SK-N-SH treated with all-trans-retinoic acid at 6 μM for 48 hours (cell line): Measurements from ENCODE around the gene NRXN3.

Experiments used
- ATAC-seq: fragments of 200-7000 bp; cut with Tn5 transposase; 3 replicates; pipeline ENCODE4 v1.9.1; 2020; ENCODE audit warnings: mild to moderate bottlenecking, moderate library complexity
- ARNTL ChIP-seq: fragments of 450-650 bp; formaldehyde crosslinking; IDR thresholded peaks from 2 replicates; pipeline ENCODE4 v1.5.0; 2020; ENCODE audit warnings: low read depth, mild to moderate bottlenecking, moderate library complexity, borderline replicate concordance
- BACH2 ChIP-seq: fragments of 250-450 bp; sonication (Bioruptor Pico); IDR thresholded peaks from 2 replicates; pipeline ENCODE4 v1.9.0; 2021; ENCODE audit warnings: mild to moderate bottlenecking, borderline replicate concordance
- CREB5 ChIP-seq: fragments of 250-450 bp; sonication (Bioruptor Pico); IDR thresholded peaks from 2 replicates; pipeline ENCODE4 v1.5.1; 2020; ENCODE audit warnings: low read depth, mild to moderate bottlenecking, moderate library complexity
- CSDC2 ChIP-seq: fragments of 250-450 bp; sonication (Bioruptor Pico); IDR thresholded peaks from 2 replicates; pipeline ENCODE4 v1.5.0; 2020; ENCODE audit warnings: mild to moderate bottlenecking, moderate library complexity
- ESRRG ChIP-seq: fragments of 250-450 bp; sonication (Bioruptor Pico); IDR thresholded peaks from 2 replicates; pipeline ENCODE4 v1.6.1; 2021; ENCODE audit warnings: mild to moderate bottlenecking
- GLIS3 ChIP-seq: fragments of 250-450 bp; sonication (Bioruptor Pico); IDR thresholded peaks from 2 replicates; pipeline ENCODE4 v1.5.0; 2020; ENCODE audit warnings: mild to moderate bottlenecking, moderate library complexity
- ISL1 ChIP-seq: fragments of 250-450 bp; sonication (Bioruptor Pico); IDR thresholded peaks from 2 replicates; pipeline ENCODE4 v2.1.2; 2022; ENCODE audit warnings: mild to moderate bottlenecking, moderate library complexity
- OSR1 ChIP-seq: fragments of 250-450 bp; sonication (Bioruptor Pico); IDR thresholded peaks from 2 replicates; pipeline ENCODE4 v1.8.0; 2022; ENCODE audit warnings: moderate library complexity, mild to moderate bottlenecking, inconsistent platforms
- PATZ1 ChIP-seq: fragments of 250-450 bp; sonication (Bioruptor Pico); IDR thresholded peaks from 2 replicates; pipeline ENCODE4 v1.8.0; 2020; ENCODE audit warnings: mild to moderate bottlenecking, moderate library complexity, borderline replicate concordance
- POU6F1 ChIP-seq: fragments of 250-450 bp; sonication (Bioruptor Pico); IDR thresholded peaks from 2 replicates; pipeline ENCODE4 v1.8.0; 2021; ENCODE audit warnings: low read depth, mild to moderate bottlenecking, moderate library complexity, borderline replicate concordance
- PPARA ChIP-seq: fragments of 250-450 bp; sonication (Bioruptor Pico); IDR thresholded peaks from 2 replicates; pipeline ENCODE4 v1.5.0; 2020; ENCODE audit warnings: mild to moderate bottlenecking, borderline replicate concordance
- RARB ChIP-seq: fragments of 250-450 bp; sonication (Bioruptor Pico); IDR thresholded peaks from 2 replicates; pipeline ENCODE4 v1.8.0; 2021; ENCODE audit warnings: mild to moderate bottlenecking, moderate library complexity
- SNAI2 ChIP-seq: fragments of 250-450 bp; sonication (Bioruptor Pico); IDR thresholded peaks from 2 replicates; pipeline ENCODE4 v1.5.0; 2020; ENCODE audit warnings: mild to moderate bottlenecking, moderate library complexity
- TCF4 ChIP-seq: fragments of 250-450 bp; sonication (Bioruptor Pico); IDR thresholded peaks from 2 replicates; pipeline ENCODE4 v1.8.0; 2021; ENCODE audit warnings: mild to moderate bottlenecking, moderate library complexity, borderline replicate concordance
- TOX ChIP-seq: fragments of 250-450 bp; sonication (Bioruptor Pico); IDR thresholded peaks from 2 replicates; pipeline ENCODE4 v1.8.0; 2021; ENCODE audit warnings: mild to moderate bottlenecking, moderate library complexity, borderline replicate concordance
- TSHZ2 ChIP-seq: fragments of 250-450 bp; sonication (Bioruptor Pico); IDR thresholded peaks from 2 replicates; pipeline ENCODE4 v1.5.0; 2020; ENCODE audit warnings: mild to moderate bottlenecking, moderate library complexity
- ZC3H10 ChIP-seq: fragments of 250-450 bp; sonication (Bioruptor Pico); IDR thresholded peaks from 2 replicates; pipeline ENCODE4 v1.5.1; 2021; ENCODE audit warnings: mild to moderate bottlenecking, moderate library complexity
- ZFP3 ChIP-seq: fragments of 250-450 bp; sonication (Bioruptor Pico); IDR thresholded peaks from 2 replicates; pipeline ENCODE4 v1.5.0; 2020; ENCODE audit warnings: mild to moderate bottlenecking, moderate library complexity
- ZFP30 ChIP-seq: fragments of 450-650 bp; formaldehyde crosslinking; IDR thresholded peaks from 2 replicates; pipeline ENCODE4 v1.5.0; 2022; ENCODE audit warnings: mild to moderate bottlenecking, moderate library complexity
- ZNF565 ChIP-seq: fragments of 450-650 bp; formaldehyde crosslinking; conservative IDR thresholded peaks from 2 replicates; pipeline ENCODE4 v1.5.0; 2020; ENCODE audit warnings: low read depth, mild to moderate bottlenecking, moderate library complexity
- ZNF70 ChIP-seq: fragments of 450-650 bp; formaldehyde crosslinking; IDR thresholded peaks from 2 replicates; pipeline ENCODE4 v1.5.0; 2020; ENCODE audit warnings: mild to moderate bottlenecking, moderate library complexity
- ZNF8 ChIP-seq: fragments of 450-650 bp; formaldehyde crosslinking; IDR thresholded peaks from 2 replicates; pipeline ENCODE4 v1.5.0; 2020; ENCODE audit warnings: mild to moderate bottlenecking, moderate library complexity

NRXN3 gene

GRCh38 chr14:78637489-78637888 is 467.3 kb downstream of the NRXN3 start:
- ATAC-seq, result no peak
- no peak for TF ChIP-seq POU6F1 (CRISPR knock-in tag)
- no peak for TF ChIP-seq ZC3H10 (CRISPR knock-in tag)
- no peak for TF ChIP-seq PPARA (CRISPR knock-in tag)
- no peak for TF ChIP-seq CSDC2 (CRISPR knock-in tag)
- no peak for TF ChIP-seq TOX (CRISPR knock-in tag)
- no peak for TF ChIP-seq ESRRG (CRISPR knock-in tag)

GRCh38 chr14:78637908-78638475 is 467.8 kb downstream of the NRXN3 start:
- TF ChIP-seq TSHZ2, result no peak
- no peak for TF ChIP-seq ZNF565
- no peak for TF ChIP-seq CREB5 (CRISPR knock-in tag)
- no peak for TF ChIP-seq CSDC2 (CRISPR knock-in tag)
- no peak for TF ChIP-seq POU6F1 (CRISPR knock-in tag)
- TF ChIP-seq ZFP3 (CRISPR knock-in tag), result no peak
- TF ChIP-seq ISL1 (CRISPR knock-in tag), result no peak
- TF ChIP-seq ZFP30 (CRISPR knock-in tag), result no peak
- no peak for TF ChIP-seq ZC3H10 (CRISPR knock-in tag)
- TF ChIP-seq ZNF8 (CRISPR knock-in tag), result no peak
- TF ChIP-seq TCF4 (CRISPR knock-in tag), result no peak
- TF ChIP-seq ZNF70 (CRISPR knock-in tag), result no peak
- TF ChIP-seq PATZ1 (CRISPR knock-in tag), result no peak
- no peak for TF ChIP-seq OSR1 (CRISPR knock-in tag)
- no peak for TF ChIP-seq SNAI2 (CRISPR knock-in tag)
- no peak for TF ChIP-seq PPARA (CRISPR knock-in tag)
- no peak for TF ChIP-seq BACH2 (CRISPR knock-in tag)
- ATAC-seq, result no peak

GRCh38 chr14:78638926-78639325 is 468.8 kb downstream of the NRXN3 start:
- no peak for ATAC-seq
- no peak for TF ChIP-seq ZNF565
- TF ChIP-seq RARB, result no peak
- no peak for TF ChIP-seq GLIS3 (CRISPR knock-in tag)
- TF ChIP-seq ZNF70 (CRISPR knock-in tag), result no peak
- TF ChIP-seq ZNF8 (CRISPR knock-in tag), result no peak
- no peak for TF ChIP-seq ESRRG (CRISPR knock-in tag)
- no peak for TF ChIP-seq ZFP30 (CRISPR knock-in tag)
- TF ChIP-seq TSHZ2, result no peak
- TF ChIP-seq TOX (CRISPR knock-in tag), result no peak
- no peak for TF ChIP-seq ISL1 (CRISPR knock-in tag)
- no peak for TF ChIP-seq PPARA (CRISPR knock-in tag)
- no peak for TF ChIP-seq ARNTL
- no peak for TF ChIP-seq CSDC2 (CRISPR knock-in tag)
- TF ChIP-seq CREB5 (CRISPR knock-in tag), result no peak
- no peak for TF ChIP-seq ZC3H10 (CRISPR knock-in tag)
- TF ChIP-seq ZFP3 (CRISPR knock-in tag), result no peak
